Measurements from ENCODE around the gene TAC3.

DNA sequence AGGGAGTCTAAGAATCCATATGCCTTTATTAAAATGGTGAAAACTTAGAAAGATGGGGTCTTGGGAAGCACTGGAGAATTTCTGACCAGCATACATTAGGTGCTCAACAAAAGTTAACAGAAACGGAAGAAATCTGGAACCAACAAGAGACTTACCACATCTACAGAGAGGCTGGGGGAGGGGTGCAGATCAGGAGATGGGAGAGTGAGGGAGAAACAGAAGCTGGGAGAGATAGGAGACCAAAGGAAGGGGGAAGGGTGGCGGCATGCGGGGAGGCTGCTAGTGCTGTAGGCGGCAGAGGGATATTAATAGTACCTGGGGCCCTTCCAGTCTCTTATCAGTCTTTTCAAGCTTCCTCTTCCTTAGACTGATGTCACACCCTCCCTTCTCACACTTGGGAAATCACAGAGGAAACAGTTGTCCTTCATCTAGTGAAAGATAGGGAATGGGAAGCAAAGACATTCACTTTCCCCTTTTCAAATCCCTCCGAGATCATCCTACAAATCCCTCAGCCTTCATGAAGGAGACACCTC, 28.1 kb downstream of the TAC3 start:
- TF ChIP-seq POLR2A (IDR thresholded peaks at IDR 0.05; ENCODE audit: low read length) = no peak
- no peak for TF ChIP-seq GATA1 (IDR thresholded peaks at IDR 0.05; ENCODE audit: low read depth, low read length)
